Measurements from ENCODE around the gene AZI2.

GRCh38 chr3:28299705-28300104 is 48.9 kb downstream of the AZI2 start:
- no peak for TF ChIP-seq ZNF274 (IDR thresholded peaks at IDR 0.05; ENCODE audit: low read depth, low read length)
- no peak for TF ChIP-seq SUZ12 (IDR thresholded peaks at IDR 0.05; ENCODE audit: extremely low read depth, insufficient read depth, insufficient read length)
- TF ChIP-seq YY1 (IDR thresholded peaks at IDR 0.05; ENCODE audit: insufficient read depth, insufficient read length): no peak

Data from NT2/D1 (cell line).